Activated naive CD8-positive, alpha-beta T cell (primary cell): ENCODE results near the gene PCSK2.
"Not testable (repeated sequence)": the region's sequence is repeated elsewhere in the genome, so short reads cannot be mapped to it uniquely, and the experiment has no call there.

ENCODE experiments used
- H3K27ac Mint-ChIP-seq: one replicate; pipeline ENCODE4 v1.8.0; 2021; ENCODE audit warnings: mixed read lengths
- H3K27me3 Mint-ChIP-seq: one replicate; pipeline ENCODE4 v1.8.0; 2021; ENCODE audit warnings: mixed read lengths
- H3K36me3 Mint-ChIP-seq: one replicate; pipeline ENCODE4 v1.8.0; 2021; ENCODE audit warnings: mixed read lengths
- H3K4me1 Mint-ChIP-seq: one replicate; pipeline ENCODE4 v1.8.0; 2021; ENCODE audit warnings: low read depth, mixed read lengths
- H3K4me3 Mint-ChIP-seq: one replicate; pipeline ENCODE4 v1.8.0; 2021; ENCODE audit warnings: mild to moderate bottlenecking, mixed read lengths
- H3K9me3 Mint-ChIP-seq: one replicate; pipeline ENCODE4 v1.8.0; 2021; ENCODE audit warnings: low read depth, mixed read lengths

PCSK2 gene

GRCh38 chr20:17226410-17227218, at the start of gene PCSK2:
Gene PCSK2, plus strand, starts transcription at chr20:17227040. Its CDS starts 266 bp downstream, at chr20:17227306.
- Mint-ChIP-seq H3K4me1 (peaks cover 7% of the 10 kb centered on the region), H3K9me3 (no peaks in the 10 kb centered on the region), H3K27ac (no peak within 1 kb of the TSS), H3K36me3 (peaks cover 3% of the 10 kb centered on the region), H3K4me3 (no peak within 1 kb of the TSS), H3K27me3 (peaks cover 48% of the 10 kb centered on the region)

GRCh38 chr20:17177341-17177740, 49.5 kb upstream of the PCSK2 start:
- no peak overlapping the region for H3K4me3 Mint-ChIP-seq
- no peak overlapping the region for H3K27ac Mint-ChIP-seq
- no peaks in the 10 kb centered on the region for H3K9me3 Mint-ChIP-seq
- H3K4me1 Mint-ChIP-seq, result no peaks in the 10 kb centered on the region
- no peaks in the 10 kb centered on the region for H3K27me3 Mint-ChIP-seq
- H3K36me3 Mint-ChIP-seq, result no peaks in the 10 kb centered on the region

- Mint-ChIP-seq H3K4me3 (no peak overlapping the region), H3K27me3 (no peaks in the 10 kb centered on the region), H3K36me3 (no peaks in the 10 kb centered on the region), H3K4me1 (no peaks in the 10 kb centered on the region), H3K27ac (no peak overlapping the region), H3K9me3 (peaks cover 4% of the 10 kb centered on the region)
Observed at GRCh38 chr20:17179840-17180239, 47.0 kb upstream of the PCSK2 start.

GRCh38 chr20:17189976-17190695, 36.7 kb upstream of the PCSK2 start:
- Mint-ChIP-seq H3K36me3 (no peaks in the 10 kb centered on the region), H3K4me3 (no peak overlapping the region), H3K4me1 (no peaks in the 10 kb centered on the region), H3K27me3 (no peaks in the 10 kb centered on the region), H3K9me3 (peaks cover 9% of the 10 kb centered on the region), H3K27ac (no peak overlapping the region)

- H3K27ac Mint-ChIP-seq, result no peak overlapping the region
- peaks cover 11% of the 10 kb centered on the region for H3K27me3 Mint-ChIP-seq
- H3K4me1 Mint-ChIP-seq, result no peaks in the 10 kb centered on the region
- H3K4me3 Mint-ChIP-seq, result no peak overlapping the region
- no peaks in the 10 kb centered on the region for H3K36me3 Mint-ChIP-seq
- H3K9me3 Mint-ChIP-seq, result peaks cover 12% of the 10 kb centered on the region
Observed at GRCh38 chr20:17197041-17197440, 29.8 kb upstream of the PCSK2 start.

GRCh38 chr20:17202030-17202429, 24.8 kb upstream of the PCSK2 start:
- no peak overlapping the region for H3K4me3 Mint-ChIP-seq
- H3K9me3 Mint-ChIP-seq, result peaks cover 3% of the 10 kb centered on the region
- H3K27me3 Mint-ChIP-seq, result peaks cover 12% of the 10 kb centered on the region
- no peaks in the 10 kb centered on the region for H3K36me3 Mint-ChIP-seq
- no peak overlapping the region for H3K27ac Mint-ChIP-seq
- no peaks in the 10 kb centered on the region for H3K4me1 Mint-ChIP-seq

- Mint-ChIP-seq H3K27me3 (peaks cover 12% of the 10 kb centered on the region), H3K4me3 (no peak overlapping the region), H3K36me3 (no peaks in the 10 kb centered on the region), H3K9me3 (peaks cover 3% of the 10 kb centered on the region), H3K4me1 (no peaks in the 10 kb centered on the region), H3K27ac (no peak overlapping the region)
Observed at GRCh38 chr20:17202673-17203072, 24.2 kb upstream of the PCSK2 start.

- peaks cover 6% of the 10 kb centered on the region for H3K27me3 Mint-ChIP-seq
- no peaks in the 10 kb centered on the region for H3K4me1 Mint-ChIP-seq
- H3K36me3 Mint-ChIP-seq, result no peaks in the 10 kb centered on the region
- no peak overlapping the region for H3K27ac Mint-ChIP-seq
- H3K4me3 Mint-ChIP-seq, result no peak overlapping the region
- peaks cover 3% of the 10 kb centered on the region for H3K9me3 Mint-ChIP-seq
Observed at GRCh38 chr20:17205084-17205813, 21.6 kb upstream of the PCSK2 start.

- Mint-ChIP-seq H3K4me1 (no peaks in the 10 kb centered on the region), H3K4me3 (no peak overlapping the region), H3K27ac (no peak overlapping the region), H3K36me3 (no peaks in the 10 kb centered on the region), H3K27me3 (peaks cover 1% of the 10 kb centered on the region), H3K9me3 (peaks cover 7% of the 10 kb centered on the region)
Observed at GRCh38 chr20:17210387-17210786, 16.5 kb upstream of the PCSK2 start.

- Mint-ChIP-seq H3K27ac (no peak overlapping the region), H3K27me3 (peaks cover 1% of the 10 kb centered on the region), H3K36me3 (no peaks in the 10 kb centered on the region), H3K4me3 (no peak overlapping the region), H3K4me1 (no peaks in the 10 kb centered on the region), H3K9me3 (peaks cover 7% of the 10 kb centered on the region)
Observed at GRCh38 chr20:17210983-17211382, 15.9 kb upstream of the PCSK2 start.

GRCh38 chr20:17215167-17215566, 11.7 kb upstream of the PCSK2 start:
- no peak overlapping the region for H3K4me3 Mint-ChIP-seq
- no peaks in the 10 kb centered on the region for H3K36me3 Mint-ChIP-seq
- H3K4me1 Mint-ChIP-seq, result no peaks in the 10 kb centered on the region
- no peak overlapping the region for H3K27ac Mint-ChIP-seq
- no peaks in the 10 kb centered on the region for H3K27me3 Mint-ChIP-seq
- H3K9me3 Mint-ChIP-seq, result peaks cover 4% of the 10 kb centered on the region

GRCh38 chr20:17219856-17220255, 7.0 kb upstream of the PCSK2 start:
- H3K36me3 Mint-ChIP-seq, H3K4me1 Mint-ChIP-seq, H3K4me3 Mint-ChIP-seq, H3K27ac Mint-ChIP-seq, H3K9me3 Mint-ChIP-seq: not testable (repeated sequence)
- peaks cover 19% of the 10 kb centered on the region for H3K27me3 Mint-ChIP-seq

- H3K4me3 Mint-ChIP-seq, result no peak overlapping the region
- no peaks in the 10 kb centered on the region for H3K9me3 Mint-ChIP-seq
- H3K27me3 Mint-ChIP-seq, result peaks cover 40% of the 10 kb centered on the region
- no peak overlapping the region for H3K27ac Mint-ChIP-seq
- H3K36me3 Mint-ChIP-seq, result peaks cover 3% of the 10 kb centered on the region
- H3K4me1 Mint-ChIP-seq, result peaks cover 7% of the 10 kb centered on the region
Observed at GRCh38 chr20:17223553-17223952, 3.3 kb upstream of the PCSK2 start.

- H3K4me1 Mint-ChIP-seq, result peaks cover 7% of the 10 kb centered on the region
- H3K4me3 Mint-ChIP-seq, result no peak overlapping the region
- H3K27me3 Mint-ChIP-seq, result peaks cover 48% of the 10 kb centered on the region
- H3K27ac Mint-ChIP-seq, result no peak overlapping the region
- H3K9me3 Mint-ChIP-seq, result no peaks in the 10 kb centered on the region
- H3K36me3 Mint-ChIP-seq, result peaks cover 3% of the 10 kb centered on the region
Observed at GRCh38 chr20:17225851-17226409, 910 bp upstream of the PCSK2 start.

GRCh38 chr20:17227219-17227575, 357 bp downstream of the PCSK2 start:
- Mint-ChIP-seq H3K36me3 (peaks cover 3% of the 10 kb centered on the region), H3K27me3 (peaks cover 48% of the 10 kb centered on the region)

More at GRCh38 chr20:17227219-17227575, 357 bp downstream of the PCSK2 start:
- no peak overlapping the region for H3K4me3 Mint-ChIP-seq
- no peaks in the 10 kb centered on the region for H3K9me3 Mint-ChIP-seq
- H3K4me1 Mint-ChIP-seq, result peaks cover 7% of the 10 kb centered on the region
- no peak overlapping the region for H3K27ac Mint-ChIP-seq
